AG09319 (cell line): Measurements from ENCODE around the gene HTR1B.

Experiments used
- DNase-seq: peaks from one replicate; pipeline ENCODE4 v3.0.0-alpha.2; 2010; ENCODE audit warnings: low read depth; ENCODE audit errors: extremely low read depth
- TF ChIP-seq, protein P1 (sequence below): IDR thresholded peaks from 2 replicates; pipeline ENCODE4 v1.5.1; 2011; ENCODE audit warnings: low read depth, mild to moderate bottlenecking, inconsistent platforms, low read length, moderate library complexity

HTR1B gene

DNA sequence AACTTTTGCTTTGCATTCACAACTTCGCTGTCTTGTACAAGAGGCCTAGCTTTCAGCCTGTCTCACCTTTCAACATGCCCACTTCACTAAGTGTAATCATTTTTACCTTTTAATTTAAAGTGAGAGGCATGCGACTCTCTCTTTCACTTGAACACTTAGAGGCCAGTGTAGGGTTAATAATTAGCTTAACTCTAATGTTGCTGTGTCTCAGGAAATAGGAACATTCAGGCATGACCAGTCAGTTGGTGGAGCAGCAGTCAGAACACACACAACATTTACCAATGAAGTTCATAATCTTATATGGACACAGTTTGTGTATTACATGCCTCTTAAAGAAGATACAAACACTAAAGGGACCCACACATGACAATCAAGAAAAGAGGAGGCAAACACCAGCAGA is 47.6 kb downstream of the HTR1B start:
- TF ChIP-seq, protein P1, sequence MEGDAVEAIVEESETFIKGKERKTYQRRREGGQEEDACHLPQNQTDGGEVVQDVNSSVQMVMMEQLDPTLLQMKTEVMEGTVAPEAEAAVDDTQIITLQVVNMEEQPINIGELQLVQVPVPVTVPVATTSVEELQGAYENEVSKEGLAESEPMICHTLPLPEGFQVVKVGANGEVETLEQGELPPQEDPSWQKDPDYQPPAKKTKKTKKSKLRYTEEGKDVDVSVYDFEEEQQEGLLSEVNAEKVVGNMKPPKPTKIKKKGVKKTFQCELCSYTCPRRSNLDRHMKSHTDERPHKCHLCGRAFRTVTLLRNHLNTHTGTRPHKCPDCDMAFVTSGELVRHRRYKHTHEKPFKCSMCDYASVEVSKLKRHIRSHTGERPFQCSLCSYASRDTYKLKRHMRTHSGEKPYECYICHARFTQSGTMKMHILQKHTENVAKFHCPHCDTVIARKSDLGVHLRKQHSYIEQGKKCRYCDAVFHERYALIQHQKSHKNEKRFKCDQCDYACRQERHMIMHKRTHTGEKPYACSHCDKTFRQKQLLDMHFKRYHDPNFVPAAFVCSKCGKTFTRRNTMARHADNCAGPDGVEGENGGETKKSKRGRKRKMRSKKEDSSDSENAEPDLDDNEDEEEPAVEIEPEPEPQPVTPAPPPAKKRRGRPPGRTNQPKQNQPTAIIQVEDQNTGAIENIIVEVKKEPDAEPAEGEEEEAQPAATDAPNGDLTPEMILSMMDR, result no peak
- no peak for DNase-seq
